SK-N-MC (cell line): ENCODE results near the gene PIP4K2C.

ENCODE experiments used
- DNase-seq: peaks from one replicate; pipeline ENCODE4 v3.0.0-alpha.2; 2011; ENCODE audit warnings: low read depth, low spot score
- H3K27ac ChIP-seq: fragments of 200-600 bp; sonication (generic); 2 replicates; pipeline ENCODE4 v1.5.1; 2016; ENCODE audit warnings: mixed run types
- H3K36me3 ChIP-seq: fragments of 200-600 bp; sonication (generic); 2 replicates; pipeline ENCODE4 v1.6.1; 2017; ENCODE audit warnings: antibody characterized with exemption, low read length, mixed read lengths; ENCODE audit not compliant: insufficient read depth
- H3K4me3 ChIP-seq: fragments of 200-600 bp; sonication (generic); 2 replicates; pipeline ENCODE4 v1.5.1; 2016
- H3K9ac ChIP-seq: fragments of 200-600 bp; sonication (generic); 2 replicates; pipeline ENCODE4 v1.8.0; 2017; ENCODE audit warnings: mixed run types, mixed read lengths; ENCODE audit not compliant: insufficient read length
- H3K9me3 ChIP-seq: fragments of 200-600 bp; sonication (generic); 2 replicates; pipeline ENCODE4 v1.6.1; 2017; ENCODE audit warnings: low read depth, mild to moderate bottlenecking, antibody characterized with exemption, low read length, moderate library complexity, mixed read lengths
- EZH2 ChIP-seq: fragments of 200-600 bp; sonication (generic); IDR thresholded peaks from one replicate; pipeline ENCODE4 v1.6.1; 2017; ENCODE audit warnings: antibody characterized with exemption
- FOXP2 ChIP-seq: optimal IDR thresholded peaks from 2 replicates; pipeline ENCODE3; 2011; ENCODE audit warnings: mild to moderate bottlenecking, moderate library complexity; ENCODE audit not compliant: insufficient read depth; ENCODE audit errors: extremely low read length, control extremely low read depth
- POLR2AphosphoS5 ChIP-seq: IDR thresholded peaks from 2 replicates; pipeline ENCODE4 v1.6.1; 2012; ENCODE audit warnings: mild to moderate bottlenecking, low read depth, low read length, borderline replicate concordance

The PIP4K2C gene

GRCh38 chr12:57571926-57572762 is 18.8 kb upstream of the PIP4K2C start:
- Histone ChIP-seq H3K9me3 (no peaks in the 10 kb centered on the region), H3K27ac (no peak overlapping the region), H3K36me3 (no peaks in the 10 kb centered on the region), H3K9ac (no peak overlapping the region), H3K4me3 (no peak overlapping the region)
- TF ChIP-seq EZH2 (no peak), FOXP2 (no peak), POLR2AphosphoS5 (no peak)
- DNase-seq = no peak

DNA sequence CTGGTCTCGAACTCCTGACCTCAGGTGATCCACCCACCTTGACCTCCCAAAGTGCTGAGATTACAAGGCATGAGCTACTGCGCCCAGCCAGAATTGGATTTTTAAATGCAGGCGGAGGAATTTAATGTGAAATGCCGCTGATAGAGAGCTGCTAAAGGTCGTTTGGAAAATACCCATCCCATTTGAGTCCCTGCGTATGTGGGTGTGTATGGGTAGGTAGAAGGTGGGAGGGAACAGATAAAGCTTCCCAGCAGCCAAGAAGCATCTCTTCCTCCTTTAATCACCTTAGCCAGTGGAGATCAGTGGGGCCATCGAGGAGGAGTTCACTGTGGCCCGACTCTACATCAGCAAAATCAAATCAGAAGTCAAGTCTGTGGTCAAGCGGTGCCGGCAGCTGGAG is 16.2 kb upstream of the PIP4K2C start:
- no peaks in the 10 kb centered on the region for H3K36me3 ChIP-seq
- H3K27ac ChIP-seq = no peak overlapping the region
- no peaks in the 10 kb centered on the region for H3K9me3 ChIP-seq
- H3K9ac ChIP-seq = no peak overlapping the region
- no peak for DNase-seq
- TF ChIP-seq EZH2 (no peak), POLR2AphosphoS5 (no peak), FOXP2 (no peak)
- no peak overlapping the region for H3K4me3 ChIP-seq

DNA sequence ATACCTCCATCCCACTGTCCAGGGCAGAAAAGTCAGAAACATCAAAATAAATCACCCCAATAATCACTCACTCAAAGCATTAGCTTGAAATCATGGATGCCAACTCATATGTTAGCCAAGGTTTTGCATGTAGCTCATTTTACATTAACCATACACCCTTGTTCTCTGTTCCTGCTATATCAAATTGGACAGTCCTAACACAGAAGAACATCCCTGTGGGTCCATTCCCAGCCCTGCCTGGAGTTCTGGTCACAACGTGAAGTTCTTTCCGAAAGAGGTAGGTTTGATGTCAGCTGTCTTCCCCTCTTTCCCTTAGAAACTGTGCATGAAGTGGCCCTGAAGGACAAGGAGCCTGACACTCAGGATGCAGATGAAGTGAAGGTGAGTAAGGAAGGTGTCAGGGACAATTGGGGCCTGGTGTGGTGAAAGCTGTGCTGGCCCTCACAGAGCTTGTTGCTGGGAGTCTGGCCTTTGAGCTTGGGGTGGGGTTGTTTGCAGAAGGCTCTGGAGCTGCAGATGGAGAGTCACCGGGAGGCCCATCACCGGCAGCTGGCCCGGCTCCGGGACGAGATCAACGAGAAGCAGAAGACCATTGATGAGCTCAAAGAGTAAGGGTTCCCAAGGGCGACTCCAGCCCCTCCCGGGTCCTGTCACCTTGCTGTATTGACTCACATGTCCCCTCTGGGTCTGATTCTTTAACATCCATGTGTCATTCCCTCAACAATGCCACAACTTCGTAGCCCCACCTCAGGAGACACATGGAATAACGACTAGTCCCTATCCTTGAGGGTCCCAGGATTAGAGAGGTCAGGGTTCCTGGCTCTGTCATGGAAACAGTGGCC is 15.0 kb upstream of the PIP4K2C start:
- DNase-seq = no peak
- Histone ChIP-seq H3K36me3 (no peaks in the 10 kb centered on the region), H3K4me3 (no peak overlapping the region), H3K9me3 (no peaks in the 10 kb centered on the region), H3K27ac (no peak overlapping the region), H3K9ac (no peak overlapping the region)
- TF ChIP-seq FOXP2 (no peak), POLR2AphosphoS5 (no peak), EZH2 (no peak)

DNA sequence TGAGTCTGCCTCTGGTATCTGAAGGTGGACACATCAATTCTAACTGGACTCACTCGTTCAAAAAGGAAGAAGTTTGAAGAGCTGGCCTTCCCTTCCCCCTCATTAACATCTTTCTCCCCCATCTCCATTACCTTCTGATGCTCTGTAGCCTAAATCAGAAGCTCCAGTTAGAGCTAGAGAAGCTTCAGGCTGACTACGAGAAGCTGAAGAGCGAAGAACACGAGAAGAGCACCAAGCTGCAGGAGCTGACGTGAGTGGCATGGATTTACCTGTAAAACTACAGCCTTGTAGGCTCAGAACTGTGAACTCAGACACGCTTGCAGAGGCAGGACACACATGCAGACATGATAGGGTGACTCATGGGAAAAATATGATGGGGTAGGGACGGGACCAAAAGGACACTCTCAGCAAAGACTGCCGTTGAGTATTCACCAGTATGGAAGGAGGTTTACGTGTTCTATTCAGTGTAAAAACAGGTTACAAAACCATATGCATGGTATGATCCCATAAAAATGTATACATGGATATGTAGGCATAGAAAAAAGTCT is 14.3 kb upstream of the PIP4K2C start:
- H3K4me3 ChIP-seq = no peak overlapping the region
- H3K9me3 ChIP-seq = no peaks in the 10 kb centered on the region
- H3K36me3 ChIP-seq = no peaks in the 10 kb centered on the region
- H3K9ac ChIP-seq = no peak overlapping the region
- DNase-seq = no peak
- H3K27ac ChIP-seq = no peak overlapping the region
- TF ChIP-seq EZH2 (no peak), POLR2AphosphoS5 (no peak), FOXP2 (no peak)

- no peak for DNase-seq
- Histone ChIP-seq H3K27ac (no peak overlapping the region), H3K9ac (no peak overlapping the region), H3K9me3 (no peaks in the 10 kb centered on the region), H3K36me3 (no peaks in the 10 kb centered on the region), H3K4me3 (no peak overlapping the region)
- TF ChIP-seq EZH2 = no peak
- TF ChIP-seq POLR2AphosphoS5 = no peak
- TF ChIP-seq FOXP2 = no peak
These were observed 12.8 kb upstream of the PIP4K2C start for GRCh38 chr12:57577981-57578758.

GRCh38 chr12:57579011-57579410 is 12.0 kb upstream of the PIP4K2C start:
- Histone ChIP-seq H3K36me3 (no peaks in the 10 kb centered on the region), H3K27ac (no peak overlapping the region), H3K4me3 (no peak overlapping the region), H3K9ac (no peak overlapping the region), H3K9me3 (no peaks in the 10 kb centered on the region)
- no peak for DNase-seq
- TF ChIP-seq FOXP2 (no peak), EZH2 (no peak), POLR2AphosphoS5 (no peak)

- no peaks in the 10 kb centered on the region for H3K36me3 ChIP-seq
- no peak for DNase-seq
- H3K27ac ChIP-seq = no peak overlapping the region
- H3K4me3 ChIP-seq = no peak overlapping the region
- H3K9ac ChIP-seq = no peak overlapping the region
- H3K9me3 ChIP-seq = no peaks in the 10 kb centered on the region
- no peak for TF ChIP-seq FOXP2
- no peak for TF ChIP-seq EZH2
- TF ChIP-seq POLR2AphosphoS5 = no peak
These were observed 11.1 kb upstream of the PIP4K2C start for GRCh38 chr12:57579677-57580465.

DNA sequence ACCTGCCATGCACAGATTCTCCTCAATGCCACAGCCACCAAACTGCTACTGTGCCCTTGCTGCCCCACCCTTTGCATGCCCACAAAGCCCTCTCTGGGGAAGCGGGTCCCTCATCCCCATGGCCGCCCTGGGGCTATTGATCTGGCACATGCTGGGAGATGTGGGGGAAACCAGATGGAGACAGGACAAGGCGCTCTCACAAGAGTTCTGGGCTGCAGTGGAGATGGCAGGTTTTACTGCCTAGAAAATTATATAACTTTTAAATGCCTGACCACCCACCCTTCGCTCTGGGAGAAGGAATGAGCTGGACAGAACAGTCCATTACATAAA is 10.6 kb upstream of the PIP4K2C start:
- TF ChIP-seq EZH2 = no peak
- TF ChIP-seq POLR2AphosphoS5 = no peak
- TF ChIP-seq FOXP2 = no peak
- H3K9me3 ChIP-seq = no peaks in the 10 kb centered on the region
- H3K36me3 ChIP-seq = no peaks in the 10 kb centered on the region
- H3K9ac ChIP-seq = no peak overlapping the region
- no peak overlapping the region for H3K4me3 ChIP-seq
- no peak overlapping the region for H3K27ac ChIP-seq
- DNase-seq = no peak
